Nephron (organoid): Measurements from ENCODE around the gene FCRL5.

Experiments used
- H3K27ac Mint-ChIP-seq, 3 experiments: 2 replicates each; pipeline ENCODE4 v1.8.0; 2020; ENCODE audit warnings: mixed read lengths in 3 of 3, mild to moderate bottlenecking in 2 of 3, moderate library complexity in 1 of 3
- H3K27me3 Mint-ChIP-seq: 2 replicates; pipeline ENCODE4 v1.8.0; 2021; ENCODE audit warnings: low read depth, mild to moderate bottlenecking, moderate library complexity, mixed read lengths
- H3K36me3 Mint-ChIP-seq: 2 replicates; pipeline ENCODE4 v1.8.0; 2020; ENCODE audit warnings: low read depth, mixed read lengths
- H3K4me1 Mint-ChIP-seq: 2 replicates; pipeline ENCODE4 v1.8.0; 2020; ENCODE audit warnings: mixed read lengths
- H3K4me3 Mint-ChIP-seq, 3 experiments: 2 replicates each; pipeline ENCODE4 v1.8.0; 2020; ENCODE audit warnings: mild to moderate bottlenecking in 3 of 3, mixed read lengths in 3 of 3, moderate library complexity in 2 of 3
- H3K9me3 Mint-ChIP-seq: 2 replicates; pipeline ENCODE4 v1.8.0; 2020; ENCODE audit warnings: mixed read lengths
- CTCF ChIP-seq, 3 experiments: fragments of 200-600 bp; sonication (generic); IDR thresholded peaks; one replicate each; pipeline ENCODE4 v1.5.0; 2021; ENCODE audit warnings: antibody characterized with exemption in 3 of 3; ENCODE audit not compliant: unreplicated experiment in 3 of 3

Gene FCRL5

GRCh38 chr1:157585984-157586383 is 33.7 kb upstream of the FCRL5 start:
- peaks cover 28% of the 10 kb centered on the region for H3K27me3 Mint-ChIP-seq
- no peaks in the 10 kb centered on the region for H3K9me3 Mint-ChIP-seq
- H3K27ac Mint-ChIP-seq: no peak overlapping the region
- H3K4me3 Mint-ChIP-seq: no peak overlapping the region
- H3K36me3 Mint-ChIP-seq: no peaks in the 10 kb centered on the region
- TF ChIP-seq CTCF (IDR thresholded peaks at IDR 0.05; ENCODE audit: unreplicated experiment in 3 of 3): no peak
- H3K4me1 Mint-ChIP-seq: no peaks in the 10 kb centered on the region

GRCh38 chr1:157584503-157584902 is 32.2 kb upstream of the FCRL5 start:
- H3K4me1 Mint-ChIP-seq: no peaks in the 10 kb centered on the region
- H3K4me3 Mint-ChIP-seq: no peak overlapping the region
- no peaks in the 10 kb centered on the region for H3K9me3 Mint-ChIP-seq
- TF ChIP-seq CTCF (IDR thresholded peaks at IDR 0.05; ENCODE audit: unreplicated experiment in 3 of 3): no peak
- H3K36me3 Mint-ChIP-seq: no peaks in the 10 kb centered on the region
- peaks cover 36% of the 10 kb centered on the region for H3K27me3 Mint-ChIP-seq
- H3K27ac Mint-ChIP-seq: no peak overlapping the region

GRCh38 chr1:157580828-157581210 is 28.5 kb upstream of the FCRL5 start:
- Mint-ChIP-seq H3K36me3 (no peaks in the 10 kb centered on the region), H3K9me3 (no peaks in the 10 kb centered on the region), H3K4me3 (no peak overlapping the region), H3K27ac (no peak overlapping the region), H3K27me3 (peaks cover 29% of the 10 kb centered on the region), H3K4me1 (no peaks in the 10 kb centered on the region)
- TF ChIP-seq CTCF (IDR thresholded peaks at IDR 0.05; ENCODE audit: unreplicated experiment in 3 of 3): no peak

GRCh38 chr1:157580179-157580827 is 28.0 kb upstream of the FCRL5 start:
- no peak overlapping the region for H3K27ac Mint-ChIP-seq
- no peaks in the 10 kb centered on the region for H3K9me3 Mint-ChIP-seq
- peaks cover 28% of the 10 kb centered on the region for H3K27me3 Mint-ChIP-seq
- H3K36me3 Mint-ChIP-seq: no peaks in the 10 kb centered on the region
- peak; percentile 73 to 85 (median 85) for TF ChIP-seq CTCF (IDR thresholded peaks at IDR 0.05; ENCODE audit: unreplicated experiment in 3 of 3)
- H3K4me1 Mint-ChIP-seq: no peaks in the 10 kb centered on the region
- H3K4me3 Mint-ChIP-seq: no peak overlapping the region

GRCh38 chr1:157577420-157577819 is 25.1 kb upstream of the FCRL5 start:
- Mint-ChIP-seq H3K27ac (no peak overlapping the region), H3K36me3 (no peaks in the 10 kb centered on the region), H3K4me3 (no peak overlapping the region), H3K4me1 (no peaks in the 10 kb centered on the region), H3K9me3 (no peaks in the 10 kb centered on the region), H3K27me3 (peaks cover 20% of the 10 kb centered on the region)
- no peak for TF ChIP-seq CTCF (IDR thresholded peaks at IDR 0.05; ENCODE audit: unreplicated experiment in 3 of 3)

- Mint-ChIP-seq H3K27me3 (peaks cover 11% of the 10 kb centered on the region), H3K36me3 (no peaks in the 10 kb centered on the region), H3K9me3 (no peaks in the 10 kb centered on the region), H3K27ac (no peak overlapping the region), H3K4me3 (no peak overlapping the region), H3K4me1 (no peaks in the 10 kb centered on the region)
- TF ChIP-seq CTCF (IDR thresholded peaks at IDR 0.05; ENCODE audit: unreplicated experiment in 3 of 3): no peak
These were observed 23.4 kb upstream of the FCRL5 start for GRCh38 chr1:157575744-157576143.
